ENCODE data around the gene FAM25G.

- TF ChIP-seq CTCF (conservative IDR thresholded peaks at IDR 0.05; ENCODE audit: low read depth, low read length) (no peak), SMC3 (IDR thresholded peaks at IDR 0.05; ENCODE audit: low read depth, low read length) (no peak), FOS (IDR thresholded peaks at IDR 0.05; ENCODE audit: low read depth, low read length) (no peak), RCOR1 (IDR thresholded peaks at IDR 0.05; ENCODE audit: insufficient replicate concordance, low read length) (no peak), MAFK (IDR thresholded peaks at IDR 0.05; ENCODE audit: low read depth, low read length) (no peak), BHLHE40 (IDR thresholded peaks at IDR 0.05; ENCODE audit: low read depth, low read length) (no peak), USF2 (IDR thresholded peaks at IDR 0.05; ENCODE audit: low read depth, low read length) (no peak), RAD21 (IDR thresholded peaks at IDR 0.05; ENCODE audit: low read length) (no peak), ELK1 (IDR thresholded peaks at IDR 0.05; ENCODE audit: borderline replicate concordance, low read depth, low read length) (no peak), RFX5 (IDR thresholded peaks at IDR 0.05; ENCODE audit: low read depth, low read length) (no peak)
Observed at GRCh38 chr10:47457528-47457820, 34.0 kb downstream of the FAM25G start.

All from IMR-90 (cell line).